Astrocyte of the spinal cord (primary cell): ENCODE results near the gene DGCR2.
"Not testable (repeated sequence)": the region's sequence is repeated elsewhere in the genome, so short reads cannot be mapped to it uniquely, and the experiment has no call there.

ENCODE experiments used
- DNase-seq: peaks from one replicate; pipeline ENCODE4 v3.0.0; 2011; ENCODE audit warnings: low read depth, low spot score
- H3K4me3 ChIP-seq: 2 replicates; pipeline ENCODE4 v1.5.1; 2011; ENCODE audit warnings: low read depth, mild to moderate bottlenecking, low read length, moderate library complexity
- CTCF ChIP-seq: IDR thresholded peaks from 2 replicates; pipeline ENCODE4 v1.5.1; 2012; ENCODE audit warnings: low read depth, mild to moderate bottlenecking, low read length, inconsistent platforms
- in situ Hi-C: cut with HindIII; loops from 2 replicates; pipeline ENCODE4 v1.10.0; 2017; ENCODE audit warnings: low sequenced_read_pairs

Gene DGCR2

DNA sequence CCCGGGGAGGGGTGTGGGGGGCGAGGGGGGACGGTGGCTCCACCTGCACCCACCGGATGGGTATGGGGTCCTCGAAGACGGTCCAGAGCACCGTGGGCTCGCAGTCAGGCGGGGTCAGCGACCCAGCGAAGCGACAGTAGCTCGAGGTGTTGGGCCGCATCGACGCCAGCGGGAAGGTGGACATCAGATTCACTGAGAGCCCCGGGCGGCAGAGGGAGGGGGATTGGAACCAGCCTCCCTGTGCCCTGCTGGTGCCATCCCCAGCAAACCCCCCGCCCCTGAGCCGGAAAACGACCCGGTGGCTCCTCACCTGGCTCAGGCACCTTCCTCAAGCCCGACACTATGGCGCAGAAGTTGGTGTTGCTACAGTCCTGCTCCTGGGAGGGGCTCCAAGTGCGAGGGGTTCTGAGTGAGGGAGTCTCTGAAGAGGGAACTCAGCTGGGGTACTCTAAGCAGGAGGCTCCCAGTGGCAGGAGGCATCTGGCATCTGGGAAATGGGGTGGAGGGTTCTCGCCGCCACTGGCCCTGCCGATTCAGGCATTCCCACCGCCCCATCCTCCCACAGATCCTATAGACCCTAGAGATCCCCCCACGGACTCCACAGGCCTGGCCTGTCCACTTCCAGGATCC, 89.9 kb downstream of the DGCR2 start:
- DNase-seq, in situ Hi-C loops, H3K4me3 ChIP-seq: not testable (repeated sequence)

- in situ Hi-C loops, DNase-seq, H3K4me3 ChIP-seq: not testable (repeated sequence)
Observed at GRCh38 chr22:19030889-19031252, 91.3 kb downstream of the DGCR2 start.

DNA sequence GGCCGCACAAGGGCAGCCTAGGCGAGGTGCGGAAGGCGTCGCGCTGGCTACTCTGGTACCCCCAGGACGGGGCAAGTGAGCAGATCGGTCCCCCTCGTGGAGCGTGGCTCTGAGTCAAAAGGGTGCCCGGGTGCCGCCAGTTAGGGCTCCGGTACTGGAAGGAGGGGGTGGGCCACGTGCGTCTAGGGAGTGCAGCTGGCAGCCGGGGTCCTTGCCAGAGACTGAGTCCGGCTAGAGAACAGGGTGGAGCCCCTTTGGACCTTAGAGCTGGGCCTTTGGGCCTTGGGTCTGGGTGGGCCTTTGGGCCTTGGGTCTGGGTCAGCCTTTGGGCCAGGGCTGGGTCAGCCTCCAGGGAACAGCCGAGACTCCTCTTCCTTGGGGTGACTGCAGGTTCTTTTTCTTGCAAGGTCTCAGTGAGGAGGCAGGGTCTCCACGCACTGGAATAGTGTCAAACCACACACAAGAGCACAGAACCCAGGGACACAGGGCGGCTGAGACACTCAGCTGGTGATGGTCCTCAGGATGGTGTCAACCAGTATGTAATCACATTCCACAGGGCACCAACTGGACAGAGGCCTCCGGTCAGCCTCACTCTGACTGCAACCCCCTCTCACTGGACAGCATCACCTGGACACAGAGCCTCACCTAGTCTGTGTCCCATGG, 91.9 kb downstream of the DGCR2 start:
- DNase-seq, in situ Hi-C loops, H3K4me3 ChIP-seq: not testable (repeated sequence)

GRCh38 chr22:19029113-19030103, 92.8 kb downstream of the DGCR2 start:
- H3K4me3 ChIP-seq, DNase-seq, in situ Hi-C loops: not testable (repeated sequence)

DNA sequence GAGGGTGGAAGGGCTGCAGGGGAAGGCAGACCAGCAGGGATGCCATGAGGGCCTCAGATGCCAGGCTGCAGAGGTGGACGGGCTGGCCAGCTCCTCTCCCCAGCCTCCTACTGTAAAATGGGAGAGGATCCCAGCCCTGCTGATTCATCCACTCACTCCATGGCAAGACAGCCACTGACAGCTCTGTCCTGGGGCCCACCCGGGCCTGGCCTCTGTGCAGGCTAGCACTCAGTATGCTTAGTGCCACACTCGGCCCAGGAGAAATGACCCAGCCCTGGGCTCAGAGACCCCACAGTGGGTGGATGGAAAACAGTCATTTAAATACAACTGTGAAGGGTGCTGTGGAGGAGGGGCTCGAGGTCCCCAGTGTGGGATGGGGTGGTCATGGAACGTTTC, 94.2 kb downstream of the DGCR2 start:
- in situ Hi-C loops, H3K4me3 ChIP-seq, DNase-seq: not testable (repeated sequence)

DNA sequence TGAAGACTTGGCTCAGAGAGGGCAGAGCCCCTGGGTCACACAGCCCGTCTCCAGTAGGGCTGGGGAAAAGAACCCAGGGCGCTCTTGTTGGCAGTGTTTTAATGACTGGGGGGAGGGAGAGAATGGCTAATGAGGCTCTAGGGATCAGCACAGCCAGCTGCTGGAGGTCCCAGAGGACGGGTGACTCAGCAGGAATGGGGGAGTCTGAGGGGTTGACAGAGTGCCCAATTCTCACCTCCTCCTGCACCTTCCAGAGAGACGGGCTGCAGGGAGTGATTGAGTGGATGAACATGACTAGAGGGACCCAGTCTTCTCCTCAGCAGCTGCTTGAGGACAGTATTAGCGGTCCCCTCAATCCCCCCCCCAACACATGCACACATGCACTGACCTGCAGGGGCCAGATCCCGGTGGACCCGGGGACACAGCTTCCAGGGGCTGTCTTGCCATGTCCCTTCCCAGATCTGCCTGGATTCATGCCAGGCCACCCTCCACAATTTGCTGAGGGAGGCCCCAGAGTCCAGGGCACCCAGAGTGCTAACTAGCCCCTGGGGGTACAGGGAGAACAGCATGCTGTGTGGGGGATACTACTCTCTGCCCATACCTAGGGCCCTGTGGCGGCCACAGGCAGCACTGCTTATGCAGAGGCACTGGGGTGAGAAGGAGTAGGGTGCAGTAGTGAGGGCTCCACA, 94.7 kb downstream of the DGCR2 start:
- DNase-seq, H3K4me3 ChIP-seq, in situ Hi-C loops: not testable (repeated sequence)

- DNase-seq, in situ Hi-C loops, H3K4me3 ChIP-seq: not testable (repeated sequence)
Observed at GRCh38 chr22:19026080-19026479, 96.1 kb downstream of the DGCR2 start.

GRCh38 chr22:19024956-19025489, 97.2 kb downstream of the DGCR2 start:
- H3K4me3 ChIP-seq, in situ Hi-C loops, DNase-seq: not testable (repeated sequence)

- H3K4me3 ChIP-seq, DNase-seq, in situ Hi-C loops: not testable (repeated sequence)
Observed at GRCh38 chr22:19023931-19024330, 98.3 kb downstream of the DGCR2 start.

- in situ Hi-C loops: no loop called here
- no peak overlapping the region for H3K4me3 ChIP-seq
- TF ChIP-seq CTCF: no peak
- DNase-seq: no peak
Observed at GRCh38 chr22:19022755-19023154, 99.5 kb downstream of the DGCR2 start.

DNA sequence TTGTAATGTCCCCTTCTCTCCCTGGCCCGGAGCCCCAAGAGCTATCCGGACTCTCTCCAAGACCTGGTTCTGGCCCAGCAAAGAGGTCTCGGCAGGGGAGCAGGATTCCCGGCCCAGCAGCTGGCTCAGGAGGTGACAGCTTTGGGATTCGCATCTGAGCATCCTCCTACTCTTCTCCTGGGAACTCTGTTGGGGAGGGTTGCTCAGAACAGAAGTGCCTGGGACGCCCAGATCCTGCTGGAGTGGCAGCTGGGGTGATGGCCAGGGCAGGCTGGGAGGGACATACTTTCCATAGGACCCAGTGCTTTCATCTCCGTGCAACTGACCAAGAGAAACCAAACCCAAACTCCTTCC, 102.6 kb downstream of the DGCR2 start:
- no peak for TF ChIP-seq CTCF
- in situ Hi-C loops: no loop called here
- no peak overlapping the region for H3K4me3 ChIP-seq
- DNase-seq: no peak
